Skin epidermis (tissue), 12 donors: ENCODE results near the gene CNTNAP2.

Experiments used
- H3K27ac ChIP-seq, 21 experiments: fragments of 200-600 bp; sonication (generic) in 11 of 21; one replicate each; pipeline ENCODE4 v1.5.0; 2020; ENCODE audit warnings: mild to moderate bottlenecking in 3 of 21, inconsistent platforms in 2 of 21, moderate library complexity in 2 of 21
- H3K4me3 ChIP-seq, 7 experiments: fragments of 200-600 bp; sonication (generic) in 2 of 7; one replicate each; pipeline ENCODE4 v1.5.0; 2020; ENCODE audit warnings: inconsistent platforms in 2 of 7, mild to moderate bottlenecking in 2 of 7, moderate library complexity in 1 of 7

The CNTNAP2 gene

DNA sequence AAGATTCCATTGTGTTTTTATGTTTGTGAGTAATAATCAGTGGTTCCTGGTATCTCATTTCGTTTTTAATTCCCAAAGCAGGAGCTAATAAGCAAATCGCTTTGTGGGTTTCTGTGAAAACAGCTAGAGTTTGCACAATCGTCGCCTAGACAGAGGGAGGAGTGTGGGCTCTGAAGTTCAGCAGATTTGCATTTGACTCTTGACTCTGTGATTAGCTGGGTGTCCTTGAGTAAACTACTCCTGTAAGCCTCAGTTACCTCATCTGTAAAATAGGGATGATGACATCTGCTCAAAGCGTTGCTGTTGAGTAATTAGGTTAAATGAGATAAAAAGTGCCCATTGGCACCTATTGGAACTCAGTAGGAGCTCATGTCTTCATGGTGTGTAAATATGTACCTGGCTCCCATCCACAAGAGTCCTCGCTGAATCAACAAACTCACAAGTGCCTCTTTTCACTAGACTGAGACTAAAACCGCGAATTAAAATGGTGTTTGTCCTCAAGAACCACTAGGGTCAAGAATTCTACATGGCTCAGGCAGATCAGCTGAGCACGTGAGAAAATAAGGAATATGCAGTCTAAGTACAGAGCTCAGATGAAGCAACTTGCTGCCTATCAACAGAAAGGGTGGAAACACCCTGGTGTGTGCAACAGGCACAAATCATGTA is 2088.2 kb downstream of the CNTNAP2 start:
- H3K27ac ChIP-seq: no peak overlapping the region

DNA sequence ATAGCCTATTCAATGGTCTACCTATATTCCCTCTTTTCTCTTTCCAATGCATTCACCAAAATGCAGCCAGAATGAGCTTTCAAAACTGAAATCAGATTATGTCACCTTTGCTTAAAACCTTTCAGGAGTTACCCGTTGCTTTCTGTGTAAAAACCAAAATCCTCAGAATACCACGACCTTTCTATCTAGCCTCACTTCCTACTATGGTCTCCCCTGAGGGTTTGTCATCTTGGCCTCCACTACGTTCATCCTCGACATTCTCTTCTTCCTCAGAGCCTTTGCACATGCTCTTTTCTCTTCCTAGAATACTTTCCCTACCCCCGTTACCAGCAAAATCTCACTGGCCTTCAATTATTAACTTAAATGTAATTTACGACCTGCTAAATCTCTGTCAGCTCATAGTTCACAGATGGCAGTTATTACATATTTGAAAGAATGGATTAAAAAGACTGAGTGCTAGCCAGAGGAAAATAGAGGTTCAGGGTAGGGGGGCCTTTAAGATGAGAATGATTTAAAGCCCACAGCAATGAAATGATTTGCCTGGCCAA is 2093.1 kb downstream of the CNTNAP2 start:
- no peak overlapping the region for H3K27ac ChIP-seq
- H3K4me3 ChIP-seq: no peak overlapping the region

More for the DNA sequence above, 2088.2 kb downstream of the CNTNAP2 start:
- H3K4me3 ChIP-seq: no peak overlapping the region

DNA sequence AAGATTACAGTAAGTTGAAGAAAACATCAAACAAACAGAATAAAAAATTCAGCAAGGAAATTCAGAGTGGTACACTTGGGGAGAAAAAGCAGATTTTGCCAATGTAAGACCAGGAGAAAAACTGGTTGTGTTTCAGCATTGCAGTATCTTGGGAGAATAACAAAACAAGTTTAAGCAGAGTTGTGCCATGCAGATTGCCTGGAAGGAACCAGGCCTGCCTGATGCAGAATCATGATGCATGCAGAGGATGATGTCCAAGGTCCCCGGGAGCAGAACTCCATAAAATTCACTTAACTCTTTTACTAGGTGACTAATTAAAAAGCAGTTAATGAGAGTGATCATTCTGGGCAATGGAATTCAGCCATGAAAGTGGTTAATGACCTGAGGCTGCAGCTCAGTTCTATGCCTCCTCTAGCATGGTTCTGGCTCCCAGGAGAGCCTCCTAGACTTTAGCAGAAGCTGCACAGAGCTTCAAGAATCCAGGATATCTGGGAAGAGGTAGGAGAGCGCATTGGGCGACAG is 2094.3 kb downstream of the CNTNAP2 start:
- no peak overlapping the region for H3K27ac ChIP-seq
- H3K4me3 ChIP-seq: no peak overlapping the region

DNA sequence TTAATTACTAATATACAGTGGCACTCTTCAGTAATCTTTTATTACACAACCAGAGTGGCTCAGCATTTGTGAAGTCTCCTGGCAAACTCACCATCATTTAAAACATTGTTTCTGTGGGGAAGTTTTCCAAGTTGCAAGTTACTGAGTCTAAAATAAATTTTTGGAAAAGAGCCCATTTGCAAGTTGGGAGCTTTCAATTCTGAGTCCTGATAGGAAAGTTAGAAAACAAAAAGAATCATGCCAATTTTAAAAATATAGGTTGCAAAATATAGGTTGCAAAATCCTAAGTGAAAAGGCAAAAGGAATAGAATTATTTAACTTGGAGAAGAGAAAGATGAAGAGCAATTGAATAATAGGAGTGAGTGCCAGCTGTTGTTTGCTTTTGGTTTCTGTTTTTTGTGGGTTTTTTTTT is 2095.1 kb downstream of the CNTNAP2 start:
- Histone ChIP-seq H3K27ac (no peak overlapping the region), H3K4me3 (no peak overlapping the region)

DNA sequence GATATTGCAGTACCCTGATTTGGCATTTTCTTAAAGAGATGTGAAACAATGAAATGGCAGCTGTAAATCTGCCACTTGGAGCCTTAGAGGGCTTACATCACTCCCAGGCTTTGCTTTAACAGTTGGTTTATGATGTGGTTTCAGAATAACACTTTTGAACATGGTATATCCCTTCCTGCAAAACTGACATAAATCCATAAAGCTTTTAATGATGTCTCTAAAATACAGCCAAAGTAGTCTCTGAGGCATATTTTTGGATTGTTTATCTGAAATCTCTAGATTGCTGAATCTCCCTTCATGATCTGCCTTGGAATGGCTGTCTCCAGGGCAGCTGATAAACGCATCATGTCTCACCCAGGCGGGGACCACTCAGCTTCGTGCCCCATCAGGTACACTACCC is 2096.1 kb downstream of the CNTNAP2 start:
- Histone ChIP-seq H3K27ac (no peak overlapping the region), H3K4me3 (no peak overlapping the region)

DNA sequence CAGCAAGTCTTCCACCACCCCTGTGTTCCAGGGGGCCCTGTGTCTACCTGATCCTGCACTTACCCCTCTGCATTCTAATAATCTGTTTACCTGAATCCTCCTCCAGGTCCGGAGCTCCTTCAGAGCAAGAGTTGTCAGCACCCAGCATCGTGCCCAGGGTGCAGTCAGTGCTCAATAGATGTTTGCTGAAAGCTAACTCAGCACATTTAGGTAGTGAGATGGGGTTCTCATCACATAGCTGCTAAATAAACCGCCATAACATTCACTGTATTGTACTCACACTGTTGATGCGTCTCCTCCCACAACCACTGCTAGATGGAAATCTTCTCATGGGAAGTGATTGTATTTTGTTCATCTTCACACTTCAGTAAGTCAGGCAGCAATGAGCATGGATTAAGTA is 2097.5 kb downstream of the CNTNAP2 start:
- no peak overlapping the region for H3K4me3 ChIP-seq
- no peak overlapping the region for H3K27ac ChIP-seq

DNA sequence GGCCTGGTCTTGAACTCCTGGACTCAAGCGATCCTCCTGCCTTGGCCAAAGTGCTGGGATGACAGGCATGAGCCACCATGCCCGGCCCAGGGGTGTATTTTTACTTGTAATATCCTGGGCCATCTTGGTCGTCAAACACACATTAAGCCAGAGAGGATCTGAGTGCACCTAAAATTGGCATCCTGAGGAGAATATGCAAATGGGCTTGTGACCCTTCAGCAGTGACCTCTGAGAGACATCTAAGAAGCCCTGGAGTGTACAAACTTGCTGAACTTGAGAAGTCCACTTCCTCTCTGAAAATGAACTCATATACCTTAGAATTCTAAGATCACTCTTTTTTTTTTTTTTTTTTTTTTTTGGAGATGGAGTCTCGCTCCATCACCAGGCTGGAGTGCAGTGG is 2102.0 kb downstream of the CNTNAP2 start:
- Histone ChIP-seq H3K4me3 (no peak overlapping the region), H3K27ac (no peak overlapping the region)

DNA sequence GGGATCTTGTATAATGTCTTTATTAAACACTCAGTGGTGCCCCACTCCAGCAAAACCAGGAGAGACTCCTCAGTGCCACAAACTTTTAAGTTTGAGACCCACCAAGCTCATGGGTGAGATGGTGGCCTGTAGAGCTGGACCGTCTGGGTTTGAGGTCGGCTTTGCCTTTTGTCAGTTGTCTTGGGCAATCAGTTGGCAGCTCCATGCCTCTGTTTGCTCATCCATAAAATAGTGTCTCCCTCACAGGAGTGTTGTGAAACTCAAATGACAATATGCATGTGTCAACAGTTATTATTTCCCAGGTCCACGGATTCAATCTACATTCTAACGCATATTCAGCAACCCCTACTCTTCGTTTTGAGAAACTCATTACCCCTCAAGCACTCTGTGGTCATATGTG is 2106.1 kb downstream of the CNTNAP2 start:
- Histone ChIP-seq H3K4me3 (no peak overlapping the region), H3K27ac (no peak overlapping the region)

DNA sequence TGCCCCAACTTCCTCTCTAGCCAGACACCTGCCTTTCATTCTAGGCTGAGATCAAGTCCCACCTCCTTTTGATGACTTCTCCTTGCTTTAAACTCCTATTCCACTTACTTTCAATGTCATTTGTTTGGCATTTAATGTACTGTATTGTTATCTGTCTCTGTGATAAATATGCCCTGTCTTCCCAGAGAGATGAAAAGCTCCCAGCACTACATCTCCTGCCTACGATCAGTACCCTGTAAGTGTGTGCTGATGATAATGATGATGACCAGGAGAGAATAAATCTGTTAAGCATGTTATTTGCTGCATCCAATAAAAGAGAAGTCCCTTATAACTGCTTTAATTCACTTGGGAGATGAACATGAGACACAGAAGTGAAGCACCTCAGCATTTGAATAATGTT is 2106.6 kb downstream of the CNTNAP2 start:
- Histone ChIP-seq H3K4me3 (no peak overlapping the region), H3K27ac (no peak overlapping the region)

DNA sequence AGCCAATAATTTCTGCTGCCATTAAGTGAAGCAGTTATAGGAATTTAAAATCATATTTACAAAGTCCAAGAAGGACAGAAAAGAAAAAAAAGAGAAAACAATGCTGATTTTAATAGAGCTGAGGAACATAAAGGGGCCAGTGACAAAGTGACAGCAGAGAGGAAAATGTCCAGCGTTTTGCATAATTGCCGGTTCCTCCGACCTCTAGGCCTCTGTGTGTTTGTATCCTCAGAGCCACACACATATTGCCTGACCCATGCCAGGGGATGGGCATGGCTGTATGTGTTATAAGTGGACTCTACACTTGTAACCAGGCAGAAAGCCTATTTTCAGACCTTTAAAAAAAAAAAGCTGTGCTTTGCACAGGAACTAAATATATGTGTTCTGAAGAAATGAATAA is 2107.1 kb downstream of the CNTNAP2 start:
- H3K27ac ChIP-seq: no peak overlapping the region
- no peak overlapping the region for H3K4me3 ChIP-seq

DNA sequence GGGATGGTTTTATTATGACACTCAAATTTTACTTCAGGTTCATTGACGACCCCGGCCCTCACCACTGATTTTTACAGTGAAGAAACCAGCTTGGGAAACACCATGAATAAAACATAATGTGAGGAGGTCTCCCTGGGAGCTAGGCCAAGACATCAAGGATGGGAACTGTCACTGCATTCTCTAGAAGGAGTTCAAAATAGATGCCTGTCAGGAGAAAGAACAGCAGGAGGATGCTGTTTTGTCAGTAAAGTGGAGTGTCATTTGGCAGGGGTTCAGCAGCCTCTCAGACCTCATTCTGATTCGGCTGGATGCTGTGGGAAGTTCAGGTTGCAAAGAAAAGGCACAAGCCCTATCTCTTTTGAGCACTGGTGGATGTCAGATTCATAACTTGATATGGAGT is 2113.7 kb downstream of the CNTNAP2 start:
- no peak overlapping the region for H3K4me3 ChIP-seq

DNA sequence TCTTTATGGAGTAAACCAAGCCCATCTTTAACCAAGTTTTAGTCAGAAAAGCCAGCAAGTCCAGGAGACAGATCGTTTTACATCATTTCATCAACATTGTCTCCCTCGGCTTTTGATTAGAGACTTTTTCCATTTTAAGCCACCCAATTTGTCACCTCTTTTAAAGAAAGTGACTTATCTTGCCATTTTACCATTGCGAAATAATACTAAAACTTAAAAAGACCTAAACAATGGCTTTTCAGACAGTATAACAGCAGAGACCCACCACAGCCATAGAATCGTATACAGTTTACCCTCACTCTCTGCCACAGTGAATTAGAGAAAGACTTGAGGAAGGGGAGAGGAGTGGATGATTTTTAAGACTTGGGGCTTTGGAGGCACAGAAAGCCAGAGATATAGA is 2114.3 kb downstream of the CNTNAP2 start:
- Histone ChIP-seq H3K4me3 (no peak overlapping the region), H3K27ac (no peak overlapping the region)

More for the DNA sequence above, 2113.7 kb downstream of the CNTNAP2 start:
- H3K27ac ChIP-seq: no peak overlapping the region

DNA sequence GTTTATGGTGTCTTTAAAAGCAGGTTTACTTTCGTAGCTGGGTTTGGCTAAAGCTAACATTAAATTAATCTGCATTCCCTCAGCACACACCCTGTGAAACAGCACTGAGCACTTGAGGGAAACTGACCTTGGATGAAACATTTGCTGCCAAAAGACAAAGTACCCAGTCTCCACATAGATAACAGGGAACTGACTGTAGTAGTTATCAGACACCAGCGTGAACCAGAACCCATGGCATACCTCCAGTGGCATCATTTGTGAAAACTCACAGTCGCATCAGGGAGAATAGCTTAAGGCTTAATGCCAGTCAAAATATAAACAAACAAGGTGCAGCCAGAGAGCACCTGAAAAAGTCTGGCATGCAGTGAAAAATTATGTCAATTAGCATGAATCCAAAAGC is 2116.2 kb downstream of the CNTNAP2 start:
- H3K4me3 ChIP-seq: no peak overlapping the region
- no peak overlapping the region for H3K27ac ChIP-seq

DNA sequence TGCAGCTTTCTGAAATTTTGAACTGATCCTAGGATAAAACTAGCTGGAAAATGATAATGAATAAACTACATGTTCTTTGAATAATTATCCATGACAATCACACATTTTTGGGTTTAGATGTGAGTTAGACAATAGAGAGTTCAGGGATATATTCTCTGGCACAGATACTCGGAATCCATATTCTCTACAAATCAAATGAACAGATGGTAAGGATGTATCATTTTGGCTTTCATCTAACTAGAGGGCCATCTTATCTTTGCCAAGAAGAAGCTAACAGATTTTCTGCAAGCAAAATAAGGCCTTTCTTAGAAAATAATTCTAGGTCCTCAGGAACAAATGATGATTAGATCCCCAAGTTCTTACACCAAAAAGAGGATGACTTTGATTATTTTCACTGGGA is 2118.1 kb downstream of the CNTNAP2 start:
- Histone ChIP-seq H3K27ac (no peak overlapping the region), H3K4me3 (no peak overlapping the region)

DNA sequence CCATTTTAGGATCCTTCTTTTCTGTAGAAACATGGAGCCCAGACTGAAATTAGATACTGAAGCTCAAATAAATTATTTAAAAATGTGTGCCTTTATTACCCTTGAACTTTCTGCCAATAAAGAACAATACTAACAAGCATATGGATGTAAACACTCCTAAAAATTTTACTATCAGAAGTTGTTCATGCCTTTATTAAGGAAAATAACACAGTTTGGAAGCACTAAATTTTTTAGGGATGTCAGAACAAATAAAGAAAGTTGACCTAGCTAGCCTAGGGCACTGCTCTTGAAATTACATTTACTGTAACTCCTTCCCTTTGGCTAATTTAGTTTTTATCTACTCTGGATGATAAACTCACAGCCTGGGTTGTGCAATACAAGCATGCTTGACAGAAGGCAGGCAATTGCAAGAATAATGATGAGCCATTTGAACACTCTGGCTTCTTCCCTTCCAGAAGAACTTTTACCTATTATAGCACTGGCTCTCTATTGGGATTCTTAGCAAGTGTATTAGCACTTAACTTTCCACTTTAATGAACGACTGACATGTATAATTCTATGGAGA is 2122.2 kb downstream of the CNTNAP2 start:
- Histone ChIP-seq H3K27ac (no peak overlapping the region), H3K4me3 (no peak overlapping the region)

DNA sequence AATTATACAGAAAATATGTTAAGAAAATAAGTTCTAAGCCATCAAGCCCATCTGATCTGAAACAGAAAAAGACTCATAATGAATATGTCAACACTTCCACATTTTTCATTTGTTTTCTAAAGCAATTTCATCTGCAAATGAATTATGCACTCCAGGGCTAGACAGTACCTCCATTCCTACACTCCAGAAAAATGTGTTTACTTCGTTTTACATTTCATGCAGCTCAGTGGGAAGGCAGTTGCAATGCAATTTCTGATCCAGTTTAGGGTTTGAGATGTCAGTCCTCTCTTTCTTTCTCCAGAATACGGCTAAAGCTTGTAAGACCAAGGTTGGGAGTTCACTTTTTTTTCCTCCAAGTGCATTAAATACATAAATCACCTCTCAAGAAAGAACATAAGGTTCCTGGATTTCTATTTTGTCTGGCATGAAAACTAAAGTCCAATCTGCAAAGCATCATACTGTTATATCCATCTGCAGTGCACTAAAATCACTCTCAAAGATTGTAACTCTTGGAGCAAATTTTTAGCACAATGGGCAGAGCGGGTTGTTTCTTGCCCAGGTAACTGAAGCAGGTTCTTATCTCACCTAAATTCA is 2125.2 kb downstream of the CNTNAP2 start:
- Histone ChIP-seq H3K4me3 (no peak overlapping the region), H3K27ac (no peak overlapping the region)

DNA sequence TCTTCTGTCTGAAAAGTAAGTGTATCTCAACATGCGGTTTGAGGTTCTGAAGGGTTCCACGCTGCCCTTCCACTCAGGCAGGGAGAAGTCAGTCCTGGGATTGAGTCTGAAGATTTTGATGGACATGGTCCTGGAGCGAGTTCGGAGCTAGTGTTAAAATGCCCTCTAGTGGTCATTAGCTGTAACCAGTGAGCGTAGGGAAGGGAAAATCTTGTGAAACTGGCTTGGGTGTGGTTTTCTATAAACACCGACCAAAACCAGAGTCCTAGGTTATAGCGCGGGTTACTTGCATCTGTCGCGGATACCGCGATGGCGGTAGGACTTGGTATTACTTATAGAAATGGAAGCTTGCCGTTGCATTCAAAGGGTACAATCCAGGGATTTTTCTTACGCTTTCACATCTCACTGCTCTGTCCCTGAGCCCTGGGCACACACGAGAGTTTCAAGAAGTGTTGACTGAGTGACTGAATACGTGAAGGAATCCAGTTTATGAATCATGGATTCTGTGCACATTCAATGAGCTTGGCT is 2125.8 kb downstream of the CNTNAP2 start:
- H3K4me3 ChIP-seq: no peak overlapping the region
- no peak overlapping the region for H3K27ac ChIP-seq

DNA sequence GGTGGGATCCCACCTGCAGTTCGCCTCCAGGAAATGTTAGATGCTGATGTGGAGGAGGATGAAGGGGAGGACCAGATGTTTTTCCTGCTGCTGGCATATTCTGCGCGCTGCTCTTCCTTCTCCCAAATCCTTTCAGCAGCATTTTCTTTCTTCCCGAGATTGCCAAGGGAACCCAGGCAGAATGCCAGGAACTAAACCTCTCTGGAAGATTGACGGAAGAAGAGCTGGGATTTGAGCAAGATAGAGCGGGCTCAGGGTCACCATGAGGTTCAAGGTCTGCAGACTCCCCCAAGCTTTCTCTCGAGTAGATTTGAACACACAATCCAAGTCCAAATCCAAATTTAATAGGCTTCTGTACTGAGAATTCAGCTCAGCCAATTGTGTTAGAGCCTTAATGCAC is 2128.8 kb downstream of the CNTNAP2 start:
- Histone ChIP-seq H3K27ac (no peak overlapping the region), H3K4me3 (no peak overlapping the region)

DNA sequence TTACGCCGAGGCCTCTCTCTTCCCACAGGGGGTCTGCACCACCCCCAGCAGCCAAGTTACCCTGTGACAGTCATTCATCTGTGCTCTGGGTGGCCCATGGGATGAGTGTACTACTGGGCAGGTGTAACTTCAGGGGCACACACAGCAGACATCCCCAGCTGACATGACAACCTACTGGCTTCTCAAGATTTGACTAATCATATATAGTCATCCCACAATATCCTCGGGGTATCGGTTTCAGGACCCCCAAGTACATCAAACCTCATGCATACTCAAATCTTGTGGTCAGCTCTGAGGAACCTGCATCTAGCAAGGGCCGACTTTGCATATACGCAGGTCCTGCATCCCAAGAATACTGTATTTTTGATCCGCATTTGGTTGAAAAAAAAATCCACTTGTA is 2137.0 kb downstream of the CNTNAP2 start:
- Histone ChIP-seq H3K4me3 (no peak overlapping the region), H3K27ac (no peak overlapping the region)

DNA sequence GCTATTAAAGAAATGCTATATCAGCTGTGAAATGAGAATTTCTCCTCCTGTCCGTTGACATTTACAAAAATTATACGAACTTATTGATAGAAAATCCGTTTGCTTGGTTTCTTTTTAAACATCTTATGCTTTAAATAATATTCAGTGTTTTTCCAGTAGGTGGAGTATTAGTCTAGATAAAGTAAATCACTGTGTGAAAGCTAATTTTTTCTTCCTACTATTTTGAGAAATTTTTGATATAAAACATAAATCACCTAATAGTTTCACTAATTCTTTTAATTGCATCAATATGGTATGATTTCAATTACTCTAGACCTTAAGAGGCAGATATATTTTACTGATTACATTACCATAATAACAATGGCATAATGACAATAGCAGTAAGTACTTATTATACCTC is 2138.7 kb downstream of the CNTNAP2 start:
- H3K27ac ChIP-seq: no peak overlapping the region

DNA sequence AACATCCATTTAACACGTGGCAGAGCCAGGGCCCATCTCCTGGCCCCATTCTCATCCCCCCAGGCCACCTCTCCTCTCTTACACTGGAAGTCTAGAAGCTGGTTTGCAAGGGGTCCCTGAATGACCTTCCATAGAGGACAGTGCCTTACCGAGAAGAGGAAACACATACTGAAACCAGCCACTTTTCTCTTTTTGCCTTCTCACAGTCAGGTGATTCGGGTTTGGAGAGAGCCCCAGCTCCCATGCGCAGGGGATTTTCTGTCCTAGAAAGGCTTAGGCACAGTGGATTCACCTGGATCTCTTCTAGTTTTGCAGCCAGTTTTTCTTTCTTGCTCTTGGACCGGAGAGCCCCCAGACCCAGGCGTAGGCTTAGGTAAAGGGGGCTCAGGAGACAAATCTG is 2139.8 kb downstream of the CNTNAP2 start:
- Histone ChIP-seq H3K27ac (no peak overlapping the region), H3K4me3 (no peak overlapping the region)

More for the DNA sequence above, 2138.7 kb downstream of the CNTNAP2 start:
- H3K4me3 ChIP-seq: no peak overlapping the region
